Activated naive CD4-positive, alpha-beta T cell (primary cell): ENCODE data around the gene H6PD.

ENCODE experiments used
- DNase-seq, 4 experiments: peaks; one replicate each; lab custom pipeline; 2025; lab: John Stamatoyannopoulos, UW

Gene H6PD

GRCh38 chr1:9234223-9235095 lies at the start of gene H6PD:
Gene H6PD, plus strand, starts transcription at chr1:9234774. Its CDS starts 10,161 bp downstream, at chr1:9244935.
- peak; percentile 26 to 75 (median 48) for DNase-seq

- no peak for DNase-seq
These were observed 48.3 kb upstream of the H6PD start for GRCh38 chr1:9186082-9186859.

- DNase-seq: no peak
These were observed 47.6 kb upstream of the H6PD start for GRCh38 chr1:9187004-9187403.

- no peak for DNase-seq
These were observed 44.3 kb upstream of the H6PD start for GRCh38 chr1:9190234-9190633.

GRCh38 chr1:9191231-9191630 lies 43.3 kb upstream of the H6PD start:
- no peak for DNase-seq

GRCh38 chr1:9192578-9193232 lies 41.9 kb upstream of the H6PD start:
- no peak for DNase-seq

- DNase-seq: no peak
These were observed 41.3 kb upstream of the H6PD start for GRCh38 chr1:9193233-9193625.

GRCh38 chr1:9194024-9194423 lies 40.5 kb upstream of the H6PD start:
- no peak for DNase-seq

GRCh38 chr1:9195651-9196050 lies 38.9 kb upstream of the H6PD start:
- no peak for DNase-seq

GRCh38 chr1:9196129-9197040 lies 38.2 kb upstream of the H6PD start:
- peak in 3 of 4 experiments; percentile 17 to 36 (median 29) for DNase-seq

GRCh38 chr1:9197186-9198099 lies 37.1 kb upstream of the H6PD start:
- no peak for DNase-seq

- DNase-seq: no peak
These were observed 35.8 kb upstream of the H6PD start for GRCh38 chr1:9198538-9199361.

- DNase-seq: no peak
These were observed 34.1 kb upstream of the H6PD start for GRCh38 chr1:9200441-9200840.

- no peak for DNase-seq
These were observed 33.0 kb upstream of the H6PD start for GRCh38 chr1:9201401-9202239.

- no peak for DNase-seq
These were observed 32.2 kb upstream of the H6PD start for GRCh38 chr1:9202240-9202870.

GRCh38 chr1:9203511-9203982 lies 31.0 kb upstream of the H6PD start:
- no peak for DNase-seq

GRCh38 chr1:9204156-9204720 lies 30.3 kb upstream of the H6PD start:
- no peak for DNase-seq

- DNase-seq: no peak
These were observed 27.5 kb upstream of the H6PD start for GRCh38 chr1:9207086-9207485.
